ENCODE measurements around the gene RTN4IP1.
A peak's percentile ranks its signal among the peaks of the same experiment; 100 is the strongest.
"Not testable (repeated sequence)": the region's sequence is repeated elsewhere in the genome, so short reads cannot be mapped to it uniquely, and the experiment has no call there.

RTN4IP1 gene

DNA sequence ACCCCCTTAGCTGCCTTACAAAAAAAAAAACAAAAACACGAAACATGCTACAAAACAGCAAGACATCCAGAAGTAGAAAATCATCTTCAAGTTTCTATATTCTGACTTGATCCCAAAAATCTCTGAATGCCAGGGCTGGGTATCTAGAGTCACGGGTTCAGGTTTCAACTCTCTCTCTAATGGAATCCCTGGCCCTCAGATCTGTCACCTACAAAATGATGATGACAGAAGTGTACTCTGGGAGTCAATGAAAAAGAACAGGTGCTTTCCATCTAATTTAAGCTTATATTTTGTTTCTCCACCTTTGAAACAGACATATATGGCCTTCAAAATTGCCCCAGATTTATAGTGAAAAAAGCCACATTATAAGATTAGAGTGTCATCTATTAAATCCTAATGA is 18.3 kb downstream of the RTN4IP1 start:
- no peaks in the 10 kb centered on the region for H3K9me3 Mint-ChIP-seq
- TF ChIP-seq, protein P1, sequence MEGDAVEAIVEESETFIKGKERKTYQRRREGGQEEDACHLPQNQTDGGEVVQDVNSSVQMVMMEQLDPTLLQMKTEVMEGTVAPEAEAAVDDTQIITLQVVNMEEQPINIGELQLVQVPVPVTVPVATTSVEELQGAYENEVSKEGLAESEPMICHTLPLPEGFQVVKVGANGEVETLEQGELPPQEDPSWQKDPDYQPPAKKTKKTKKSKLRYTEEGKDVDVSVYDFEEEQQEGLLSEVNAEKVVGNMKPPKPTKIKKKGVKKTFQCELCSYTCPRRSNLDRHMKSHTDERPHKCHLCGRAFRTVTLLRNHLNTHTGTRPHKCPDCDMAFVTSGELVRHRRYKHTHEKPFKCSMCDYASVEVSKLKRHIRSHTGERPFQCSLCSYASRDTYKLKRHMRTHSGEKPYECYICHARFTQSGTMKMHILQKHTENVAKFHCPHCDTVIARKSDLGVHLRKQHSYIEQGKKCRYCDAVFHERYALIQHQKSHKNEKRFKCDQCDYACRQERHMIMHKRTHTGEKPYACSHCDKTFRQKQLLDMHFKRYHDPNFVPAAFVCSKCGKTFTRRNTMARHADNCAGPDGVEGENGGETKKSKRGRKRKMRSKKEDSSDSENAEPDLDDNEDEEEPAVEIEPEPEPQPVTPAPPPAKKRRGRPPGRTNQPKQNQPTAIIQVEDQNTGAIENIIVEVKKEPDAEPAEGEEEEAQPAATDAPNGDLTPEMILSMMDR (IDR thresholded peaks at IDR 0.05; ENCODE audit: unreplicated experiment in 3 of 3) = no peak
- no peaks in the 10 kb centered on the region for H3K4me1 Mint-ChIP-seq
- H3K27ac Mint-ChIP-seq = no peak overlapping the region
- H3K4me3 Mint-ChIP-seq = no peak overlapping the region
- peaks cover 7% of the 10 kb centered on the region for H3K36me3 Mint-ChIP-seq (ENCODE audit: low read depth)
- H3K27me3 Mint-ChIP-seq (ENCODE audit: low read depth) = no peaks in the 10 kb centered on the region

DNA sequence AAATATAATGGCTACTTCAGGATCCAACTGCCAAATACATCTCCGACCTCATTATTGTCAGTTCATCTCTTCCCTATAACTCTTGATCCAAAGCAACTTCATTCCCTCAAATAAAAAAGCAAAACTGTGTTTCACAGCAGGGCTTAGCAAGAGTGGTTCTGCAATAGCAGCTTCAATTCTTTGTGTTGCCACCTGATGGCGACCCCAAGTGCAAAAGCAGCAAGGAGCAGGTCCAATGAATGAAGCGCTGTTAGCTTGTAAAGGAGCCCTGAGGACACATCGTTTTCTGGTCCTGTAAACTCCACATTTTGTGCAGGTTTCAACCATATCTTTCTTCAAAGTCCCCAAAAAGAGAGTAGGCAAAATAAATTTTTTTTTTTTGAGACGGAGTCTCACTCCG is 19.6 kb downstream of the RTN4IP1 start:
- H3K36me3 Mint-ChIP-seq (ENCODE audit: low read depth) = peaks cover 10% of the 10 kb centered on the region
- H3K9me3 Mint-ChIP-seq = no peaks in the 10 kb centered on the region
- no peaks in the 10 kb centered on the region for H3K4me1 Mint-ChIP-seq
- no peaks in the 10 kb centered on the region for H3K27me3 Mint-ChIP-seq (ENCODE audit: low read depth)
- TF ChIP-seq, protein P1 (IDR thresholded peaks at IDR 0.05; ENCODE audit: unreplicated experiment in 3 of 3) = peak; percentile 36 to 46 (median 40)
- H3K4me3 Mint-ChIP-seq = no peak overlapping the region
- H3K27ac Mint-ChIP-seq = peak overlapping the region in 1 of 3 experiments; percentile 5

DNA sequence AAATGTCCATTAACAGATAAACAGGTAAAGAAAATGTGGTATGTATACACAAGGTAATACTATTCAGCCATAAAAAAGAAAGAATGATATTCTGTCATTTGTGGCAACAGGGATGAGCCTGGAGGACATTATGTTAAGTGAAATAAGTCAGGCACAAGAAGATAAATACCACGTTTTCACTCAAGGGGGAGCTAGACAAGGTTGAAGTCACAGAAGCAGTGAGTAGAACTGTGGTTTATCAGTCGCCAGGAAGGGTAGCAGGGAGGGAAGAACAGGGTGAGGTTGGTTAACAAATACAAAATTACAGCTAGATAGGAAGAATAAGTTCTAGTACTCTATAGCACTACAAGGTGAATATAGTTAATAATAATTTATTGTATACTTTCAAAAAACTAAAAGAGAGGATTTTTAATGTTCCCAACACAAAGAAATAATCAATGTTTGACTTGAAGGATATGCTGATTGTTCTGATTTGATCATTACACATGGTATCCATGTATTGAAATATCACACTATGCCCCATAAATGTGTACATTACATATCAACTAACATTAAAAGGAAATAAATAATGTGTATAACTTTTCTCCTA is 21.1 kb downstream of the RTN4IP1 start:
- H3K9me3 Mint-ChIP-seq = no peaks in the 10 kb centered on the region
- H3K27ac Mint-ChIP-seq = no peak overlapping the region
- TF ChIP-seq, protein P1 (IDR thresholded peaks at IDR 0.05; ENCODE audit: unreplicated experiment in 3 of 3) = peak; percentile 20 to 47 (median 40)
- peaks cover 10% of the 10 kb centered on the region for H3K36me3 Mint-ChIP-seq (ENCODE audit: low read depth)
- H3K4me1 Mint-ChIP-seq = no peaks in the 10 kb centered on the region
- no peaks in the 10 kb centered on the region for H3K27me3 Mint-ChIP-seq (ENCODE audit: low read depth)
- H3K4me3 Mint-ChIP-seq = no peak overlapping the region

DNA sequence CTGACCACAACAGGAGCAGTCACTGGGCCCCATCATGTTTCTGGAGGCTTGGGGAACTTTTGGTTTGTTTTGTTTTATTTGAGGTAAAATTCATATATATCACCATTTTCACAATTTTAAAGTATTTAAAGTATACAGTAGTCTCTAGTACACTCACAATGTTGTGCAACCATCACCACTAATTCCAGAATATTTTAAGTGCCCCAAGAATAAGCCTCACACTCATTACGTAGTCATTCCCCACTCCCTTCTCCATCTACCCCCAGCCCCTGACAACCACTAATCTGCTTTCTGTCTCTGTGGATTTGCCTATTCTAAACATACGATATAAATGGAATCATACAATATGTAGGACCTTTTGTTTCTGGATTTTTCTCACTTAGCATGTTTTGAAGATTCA is 29.0 kb downstream of the RTN4IP1 start:
- TF ChIP-seq, protein P1 (IDR thresholded peaks at IDR 0.05; ENCODE audit: unreplicated experiment in 3 of 3) = no peak
- H3K4me3 Mint-ChIP-seq = no peak overlapping the region
- no peaks in the 10 kb centered on the region for H3K9me3 Mint-ChIP-seq
- no peak overlapping the region for H3K27ac Mint-ChIP-seq
- no peaks in the 10 kb centered on the region for H3K27me3 Mint-ChIP-seq (ENCODE audit: low read depth)
- no peaks in the 10 kb centered on the region for H3K4me1 Mint-ChIP-seq
- H3K36me3 Mint-ChIP-seq (ENCODE audit: low read depth) = peaks cover 29% of the 10 kb centered on the region

DNA sequence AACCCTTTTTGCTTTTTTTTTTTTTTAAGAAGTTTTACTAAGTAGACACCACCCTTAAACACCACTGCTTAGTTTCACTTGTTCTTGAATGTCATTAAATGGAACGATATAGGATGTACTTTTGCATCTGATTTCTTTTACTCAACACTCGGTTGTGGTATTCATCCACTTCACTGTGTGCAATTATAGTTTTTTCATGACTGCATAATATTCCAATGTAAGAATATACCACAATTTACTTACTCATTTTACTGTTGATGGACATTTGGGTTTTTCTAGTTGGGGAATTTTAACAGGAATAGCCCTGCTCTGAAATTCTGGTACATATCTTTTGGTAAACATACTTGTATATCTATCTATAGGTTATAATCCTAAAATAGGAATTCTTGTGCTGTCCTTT is 29.9 kb downstream of the RTN4IP1 start:
- no peaks in the 10 kb centered on the region for H3K4me1 Mint-ChIP-seq
- no peak overlapping the region for H3K27ac Mint-ChIP-seq
- TF ChIP-seq, protein P1 (IDR thresholded peaks at IDR 0.05; ENCODE audit: unreplicated experiment in 3 of 3) = no peak
- no peaks in the 10 kb centered on the region for H3K9me3 Mint-ChIP-seq
- no peaks in the 10 kb centered on the region for H3K27me3 Mint-ChIP-seq (ENCODE audit: low read depth)
- H3K36me3 Mint-ChIP-seq (ENCODE audit: low read depth) = peaks cover 29% of the 10 kb centered on the region
- no peak overlapping the region for H3K4me3 Mint-ChIP-seq

DNA sequence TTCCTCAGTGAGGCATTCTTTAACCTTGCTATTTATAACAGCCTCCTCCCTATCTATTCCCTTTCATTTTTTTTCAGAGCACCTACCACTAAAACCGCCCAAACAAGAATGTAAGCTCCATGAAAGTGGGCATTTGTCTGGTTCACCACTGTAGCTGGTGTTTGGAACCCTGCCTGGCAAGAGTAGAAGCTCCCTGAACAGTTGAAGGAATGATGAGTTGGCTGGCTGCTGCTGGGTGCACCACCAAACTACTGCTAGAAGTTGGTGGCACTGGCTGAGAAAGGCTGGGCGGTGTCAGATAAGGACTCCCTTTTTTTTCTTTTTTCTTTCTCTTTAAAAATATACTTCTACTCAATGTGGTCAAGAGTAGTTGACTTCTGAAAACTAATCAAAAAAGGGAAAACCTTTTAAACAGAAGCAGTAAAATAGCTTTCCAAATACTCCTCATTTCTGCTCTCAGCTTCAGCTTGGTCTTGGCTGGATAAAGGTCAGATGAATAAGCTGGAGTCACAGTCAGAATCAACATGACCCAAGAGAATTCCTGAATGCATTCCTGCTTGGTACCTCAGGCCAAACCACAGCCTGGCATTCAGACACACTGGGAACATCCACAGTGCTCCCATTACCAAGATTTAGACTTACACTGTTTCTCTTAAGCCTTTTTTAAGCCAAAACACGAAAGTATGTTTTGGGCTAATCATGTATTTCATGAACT is 38.0 kb downstream of the RTN4IP1 start:
- H3K27ac Mint-ChIP-seq = no peak overlapping the region
- no peaks in the 10 kb centered on the region for H3K27me3 Mint-ChIP-seq (ENCODE audit: low read depth)
- TF ChIP-seq, protein P1 (IDR thresholded peaks at IDR 0.05; ENCODE audit: unreplicated experiment in 3 of 3) = no peak
- H3K9me3 Mint-ChIP-seq = no peaks in the 10 kb centered on the region
- H3K4me3 Mint-ChIP-seq = no peak overlapping the region
- H3K4me1 Mint-ChIP-seq = no peaks in the 10 kb centered on the region
- H3K36me3 Mint-ChIP-seq (ENCODE audit: low read depth) = peaks cover 18% of the 10 kb centered on the region

DNA sequence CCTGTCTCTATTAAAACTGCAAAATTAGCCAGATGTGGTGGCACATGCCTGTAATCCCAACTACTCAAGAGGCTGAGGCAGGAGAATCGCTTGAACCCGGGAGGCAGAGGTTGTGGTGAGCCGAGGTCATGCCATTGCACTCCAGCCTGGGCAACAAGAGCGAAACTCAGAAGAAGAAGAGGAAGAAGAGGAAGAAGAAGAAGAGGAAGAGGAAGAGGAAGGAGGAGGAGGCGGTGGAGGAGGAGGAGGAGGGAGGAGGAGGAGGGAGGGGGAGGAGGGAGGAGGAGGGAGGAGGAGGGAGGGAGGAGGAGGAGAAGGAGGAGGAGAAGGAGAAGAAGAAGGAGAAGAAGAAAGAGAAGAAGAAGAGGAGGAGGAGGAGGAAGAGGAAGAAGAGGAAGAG is 40.4 kb downstream of the RTN4IP1 start:
- H3K27me3 Mint-ChIP-seq (ENCODE audit: low read depth) = not testable (repeated sequence)

More for the DNA sequence above, 40.4 kb downstream of the RTN4IP1 start:
- not testable (repeated sequence) for H3K4me3 Mint-ChIP-seq, H3K9me3 Mint-ChIP-seq, H3K27ac Mint-ChIP-seq, H3K4me1 Mint-ChIP-seq
- peaks cover 18% of the 10 kb centered on the region for H3K36me3 Mint-ChIP-seq (ENCODE audit: low read depth)
